Smooth muscle cell (in vitro differentiated cells): ENCODE results near the gene LRRTM4. TPM values are rescaled to one million over a fixed set of nuclear protein-coding genes. Genes with fewer than 3 reads are reported as not detected.

Experiments
- DNase-seq: peaks from one replicate; lab custom pipeline; 2025; ENCODE audit not compliant: unreplicated experiment; lab: John Stamatoyannopoulos, UW
- H2AFZ ChIP-seq: fragments of 200-600 bp; sonication (generic); 2 replicates; pipeline ENCODE4 v1.6.0; 2016; ENCODE audit warnings: antibody characterized with exemption, low read depth, mild to moderate bottlenecking
- H3F3A ChIP-seq: fragments of 200-600 bp; sonication (generic); 2 replicates; pipeline ENCODE4 v1.6.0; 2017; ENCODE audit warnings: antibody characterized with exemption, low read depth
- H3K27ac ChIP-seq: fragments of 200-600 bp; sonication (generic); 2 replicates; pipeline ENCODE4 v1.5.1; 2016; ENCODE audit warnings: low read depth, mild to moderate bottlenecking
- H3K27me3 ChIP-seq: fragments of 200-600 bp; sonication (generic); 2 replicates; pipeline ENCODE4 v1.6.1; 2016; ENCODE audit warnings: low read depth, mild to moderate bottlenecking
- H3K36me3 ChIP-seq: fragments of 200-600 bp; sonication (generic); 2 replicates; pipeline ENCODE4 v1.5.1; 2016; ENCODE audit warnings: low read depth
- H3K4me1 ChIP-seq: fragments of 200-600 bp; sonication (generic); 2 replicates; pipeline ENCODE4 v1.5.1; 2016; ENCODE audit warnings: low read depth
- H3K4me2 ChIP-seq: fragments of 200-600 bp; sonication (generic); 2 replicates; pipeline ENCODE4 v1.6.0; 2016; ENCODE audit warnings: mild to moderate bottlenecking
- H3K4me3 ChIP-seq: fragments of 200-600 bp; sonication (generic); 2 replicates; pipeline ENCODE4 v1.5.1; 2016; ENCODE audit warnings: mild to moderate bottlenecking
- H3K79me2 ChIP-seq: fragments of 200-600 bp; sonication (generic); 2 replicates; pipeline ENCODE4 v1.6.0; 2016; ENCODE audit warnings: low read depth, mild to moderate bottlenecking
- H3K9ac ChIP-seq: fragments of 200-600 bp; sonication (generic); 2 replicates; pipeline ENCODE4 v1.6.0; 2016; ENCODE audit warnings: low read depth
- H3K9me3 ChIP-seq: fragments of 200-600 bp; sonication (generic); replicated peaks from 2 replicates; pipeline ENCODE4 v1.5.1; 2016; ENCODE audit warnings: low read depth
- H4K20me1 ChIP-seq: fragments of 200-600 bp; sonication (generic); 2 replicates; pipeline ENCODE4 v1.6.0; 2016; ENCODE audit warnings: low read depth
- CTCF ChIP-seq: fragments of 200-600 bp; sonication (generic); IDR thresholded peaks from 2 replicates; pipeline ENCODE4 v1.5.1; 2017; ENCODE audit warnings: borderline replicate concordance, mild to moderate bottlenecking, antibody characterized with exemption; ENCODE audit not compliant: insufficient read depth, poor library complexity, severe bottlenecking
- WGBS: methylation state at CpG from one replicate; pipeline ENCODE4 v1.1.7; 2016; ENCODE audit warnings: low lambda C conversion rate; 5-methylcytosine and 5-hydroxymethylcytosine counted together
- polyA plus RNA-seq: library from polyadenylated mRNA; unstranded; fragments of >200 nt; fragmentation: Nextera tagmentation; extraction: Ambion mirVana; gene quantifications from 2 replicates; pipeline ENCODE4 v1.2.1, GENCODE V29; 2016
- total RNA-seq: library from RNA; depleted of rRNA; stranded (reverse); fragments of >200 nt; gene quantifications from 2 replicates; pipeline ENCODE4 v1.2.3, GENCODE V29; 2014

LRRTM4 gene
- total and polyA plus RNA-seq, 2 experiments from 2014 or later: 1.4 to 5.5 TPM

- H3K9me3 ChIP-seq: no peaks in the 10 kb centered on the region
- no peaks in the 10 kb centered on the region for H3K36me3 ChIP-seq
- H3K4me1 ChIP-seq: no peaks in the 10 kb centered on the region
- H3K79me2 ChIP-seq: no peaks in the 10 kb centered on the region
- H2AFZ ChIP-seq: no peak overlapping the region
- 89% methylated on average over 4 of the region's 4 CpGs for WGBS
- no peak for TF ChIP-seq CTCF
- H3K27me3 ChIP-seq: no peaks in the 10 kb centered on the region
- DNase-seq: no peak
- H3F3A ChIP-seq: no peaks in the 10 kb centered on the region
- H4K20me1 ChIP-seq: no peaks in the 10 kb centered on the region
- no peak overlapping the region for H3K9ac ChIP-seq
- H3K4me3 ChIP-seq: no peak overlapping the region
- no peak overlapping the region for H3K27ac ChIP-seq
- H3K4me2 ChIP-seq: no peak overlapping the region
Measured at GRCh38 chr2:76730021-76730420, 792.2 kb downstream of the LRRTM4 start.

GRCh38 chr2:76721226-76721625 lies 801.0 kb downstream of the LRRTM4 start:
- TF ChIP-seq CTCF: no peak
- Histone ChIP-seq H4K20me1 (no peaks in the 10 kb centered on the region), H3K9me3 (no peaks in the 10 kb centered on the region), H3K4me3 (no peak overlapping the region), H2AFZ (no peak overlapping the region), H3K36me3 (no peaks in the 10 kb centered on the region), H3F3A (no peaks in the 10 kb centered on the region), H3K4me2 (no peak overlapping the region), H3K79me2 (no peaks in the 10 kb centered on the region), H3K27me3 (no peaks in the 10 kb centered on the region), H3K4me1 (no peaks in the 10 kb centered on the region), H3K9ac (no peak overlapping the region), H3K27ac (no peak overlapping the region)
- no peak for DNase-seq
- 64% methylated on average over 3 of the region's 3 CpGs for WGBS

GRCh38 chr2:76713312-76713711 lies 808.9 kb downstream of the LRRTM4 start:
- H3K4me2 ChIP-seq: no peak overlapping the region
- H3K27me3 ChIP-seq: no peaks in the 10 kb centered on the region
- no peak overlapping the region for H3K27ac ChIP-seq
- no peaks in the 10 kb centered on the region for H3K79me2 ChIP-seq
- H2AFZ ChIP-seq: no peak overlapping the region
- WGBS: 89% methylated on average over 3 of the region's 3 CpGs
- no peaks in the 10 kb centered on the region for H3K4me1 ChIP-seq
- no peak overlapping the region for H3K4me3 ChIP-seq
- TF ChIP-seq CTCF: no peak
- H3F3A ChIP-seq: no peaks in the 10 kb centered on the region
- H3K9me3 ChIP-seq: no peaks in the 10 kb centered on the region
- no peak for DNase-seq
- no peaks in the 10 kb centered on the region for H3K36me3 ChIP-seq
- no peaks in the 10 kb centered on the region for H4K20me1 ChIP-seq
- H3K9ac ChIP-seq: no peak overlapping the region

GRCh38 chr2:76711490-76711889 lies 810.7 kb downstream of the LRRTM4 start:
- Histone ChIP-seq H3K79me2 (no peaks in the 10 kb centered on the region), H4K20me1 (no peaks in the 10 kb centered on the region), H3K36me3 (no peaks in the 10 kb centered on the region), H3K27me3 (no peaks in the 10 kb centered on the region), H3K4me2 (no peak overlapping the region), H3K4me1 (no peaks in the 10 kb centered on the region), H3F3A (no peaks in the 10 kb centered on the region), H3K9me3 (no peaks in the 10 kb centered on the region), H3K4me3 (no peak overlapping the region), H3K27ac (no peak overlapping the region), H3K9ac (no peak overlapping the region), H2AFZ (no peak overlapping the region)
- no peak for TF ChIP-seq CTCF
- no peak for DNase-seq
- WGBS: 57% methylated on average over 2 of the region's 2 CpGs
